HG03280 (cell line): ENCODE data around the gene AOC3.
"Not testable (repeated sequence)": the region's sequence is repeated elsewhere in the genome, so short reads cannot be mapped to it uniquely, and the experiment has no call there.

Source experiments
- ATAC-seq: cut with Tn5 transposase; IDR thresholded peaks from one replicate; pipeline ENCODE4 v1.9.1; 2021; ENCODE audit warnings: mild to moderate bottlenecking, moderate library complexity; ENCODE audit not compliant: unreplicated experiment

AOC3 gene

DNA sequence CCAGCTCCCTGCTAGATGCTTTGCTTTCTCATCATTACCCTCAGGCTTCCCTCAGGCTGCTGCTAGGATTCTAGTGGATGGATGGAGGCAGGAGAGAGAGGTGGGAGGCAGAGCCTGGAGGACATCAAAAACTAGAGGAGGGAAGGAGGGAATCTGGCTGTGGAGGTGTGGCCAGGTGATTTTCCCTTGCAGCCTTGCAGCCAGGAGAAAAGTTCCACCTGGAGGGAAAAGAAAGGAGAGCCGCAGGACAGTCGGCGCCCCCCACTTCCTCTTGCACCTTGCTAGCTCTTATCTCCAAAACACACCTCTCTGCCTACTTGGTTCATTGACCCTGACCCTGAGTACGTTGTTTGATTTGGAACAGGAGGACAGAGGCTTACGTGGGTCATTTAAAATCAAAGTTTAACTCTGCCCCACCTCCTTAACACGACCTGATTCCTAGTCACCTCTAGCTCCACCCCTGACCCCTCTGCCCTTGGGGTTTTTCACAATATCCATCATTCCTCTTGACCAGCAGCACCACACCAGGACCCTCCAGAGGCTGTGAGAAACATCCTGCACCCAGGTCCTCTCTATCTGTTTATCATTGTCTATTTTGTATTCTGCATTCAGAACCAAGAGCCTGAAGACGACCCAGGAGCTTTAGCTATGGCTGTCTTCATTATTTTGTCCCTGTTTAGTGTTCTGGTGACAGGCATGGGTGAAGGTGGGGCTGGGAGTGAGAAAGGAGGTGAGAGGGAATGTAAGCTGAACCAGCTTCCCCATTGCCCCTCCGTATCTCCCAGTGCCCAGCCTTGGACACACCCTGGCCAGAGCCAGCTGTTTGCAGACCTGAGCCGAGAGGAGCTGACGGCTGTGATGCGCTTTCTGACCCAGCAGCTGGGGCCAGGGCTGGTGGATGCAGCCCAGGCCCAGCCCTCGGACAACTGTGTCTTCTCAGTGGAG, 15.9 kb downstream of the AOC3 start:
- ATAC-seq: no peak

GRCh38 chr17:42867694-42868261, 16.8 kb downstream of the AOC3 start:
- not testable (repeated sequence) for ATAC-seq

GRCh38 chr17:42868338-42868737, 17.3 kb downstream of the AOC3 start:
- no peak for ATAC-seq

DNA sequence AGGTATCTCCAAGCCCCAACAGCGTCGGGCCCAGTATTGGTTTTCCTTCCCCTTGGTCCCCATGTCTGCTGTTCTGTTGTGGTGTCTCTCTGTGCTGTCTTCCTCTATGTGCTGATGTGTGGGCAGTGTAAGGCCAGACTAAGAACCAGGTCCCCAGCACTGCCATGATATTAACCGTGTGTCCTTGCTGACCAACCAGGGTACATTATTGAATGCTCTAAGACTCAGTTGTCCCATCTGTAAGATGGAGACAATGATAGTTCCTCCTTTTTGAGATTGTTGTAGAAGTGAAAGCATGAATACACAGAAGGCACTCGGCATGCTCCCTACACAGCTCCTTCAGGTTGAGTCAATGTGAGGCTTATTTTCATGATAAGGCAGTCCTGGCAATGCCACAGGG, 20.6 kb downstream of the AOC3 start:
- ATAC-seq: no peak

DNA sequence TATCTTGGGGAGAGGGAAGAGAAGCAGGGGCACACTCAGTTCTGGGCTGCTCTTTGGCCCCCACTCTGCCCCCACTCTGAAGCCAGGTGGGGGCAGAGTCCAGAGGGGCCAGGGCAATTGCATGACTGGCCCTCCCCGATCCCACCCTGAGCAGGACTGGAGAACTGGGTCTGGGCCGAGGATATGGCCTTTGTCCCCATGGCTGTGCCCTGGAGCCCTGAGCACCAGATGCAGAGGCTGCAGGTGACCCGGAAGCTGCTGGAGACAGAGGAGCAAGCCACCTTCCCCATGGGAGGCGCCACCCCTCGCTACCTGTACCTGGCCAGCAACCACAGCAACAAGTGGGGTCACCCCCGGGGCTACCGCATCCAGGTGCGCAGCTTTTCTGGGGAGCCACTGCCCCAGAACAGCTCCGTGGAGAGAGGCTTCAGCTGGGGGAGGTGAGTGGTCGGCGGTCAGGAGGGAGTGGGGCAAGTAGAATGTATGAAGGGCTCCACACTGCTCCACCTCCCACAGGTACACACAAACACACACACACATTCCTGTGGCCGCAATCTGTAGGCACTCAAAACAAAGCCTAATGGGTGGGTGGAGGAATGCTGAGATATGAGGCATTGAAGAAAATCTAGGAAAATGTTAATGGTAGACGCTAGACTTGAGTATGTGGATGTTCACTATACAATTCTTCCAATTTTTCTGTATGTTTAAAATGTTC, 21.4 kb downstream of the AOC3 start:
- no peak for ATAC-seq

DNA sequence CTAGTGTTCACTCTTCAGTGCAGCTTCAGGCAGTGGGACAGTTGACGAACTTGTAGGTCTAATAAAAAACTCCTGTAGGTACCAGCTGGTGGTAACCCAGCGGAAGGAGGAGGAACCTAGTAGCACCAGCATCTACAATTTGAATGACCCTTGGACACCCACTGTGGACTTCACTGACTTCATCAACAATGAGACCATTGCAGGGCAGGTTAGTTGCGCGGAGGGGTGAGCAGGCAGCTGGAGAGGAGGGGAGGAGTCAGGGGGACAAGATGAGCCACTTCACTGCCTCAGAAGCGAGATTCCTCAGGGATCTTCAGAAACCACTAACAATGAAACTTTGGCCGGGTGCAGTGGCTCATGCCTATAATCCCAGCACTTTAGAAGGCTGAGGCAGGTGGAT, 22.3 kb downstream of the AOC3 start:
- no peak for ATAC-seq

DNA sequence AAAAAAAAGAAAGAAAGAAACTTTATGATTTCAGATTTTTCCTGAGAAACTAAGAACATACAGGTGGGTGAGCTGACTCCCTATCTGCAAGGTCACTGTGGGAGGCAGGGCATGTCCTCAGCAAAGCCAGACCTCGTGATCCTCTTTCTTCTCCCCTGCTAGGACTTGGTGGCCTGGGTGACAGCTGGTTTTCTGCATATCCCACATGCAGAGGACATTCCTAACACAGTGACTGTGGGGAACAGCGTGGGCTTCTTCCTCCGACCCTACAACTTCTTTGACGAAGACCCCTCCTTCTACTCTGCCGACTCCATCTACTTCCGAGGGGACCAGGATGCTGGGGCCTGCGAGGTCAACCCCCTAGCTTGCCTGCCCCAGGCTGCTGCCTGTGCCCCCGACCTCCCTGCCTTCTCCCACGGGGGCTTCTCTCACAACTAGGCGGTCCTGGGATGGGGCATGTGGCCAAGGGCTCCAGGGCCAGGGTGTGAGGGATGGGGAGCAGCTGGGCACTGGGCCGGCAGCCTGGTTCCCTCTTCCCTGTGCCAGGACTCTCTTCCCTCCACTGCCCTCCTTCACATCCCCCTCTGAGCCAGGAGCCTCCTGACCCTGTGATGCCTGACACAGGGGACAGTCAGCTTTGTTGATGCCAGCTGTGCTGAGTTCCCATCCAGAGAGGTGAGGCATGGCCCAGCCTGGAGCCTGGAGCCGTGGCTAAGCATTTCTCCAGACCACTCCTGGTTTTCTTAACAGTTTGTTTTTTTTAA, 23.1 kb downstream of the AOC3 start:
- not testable (repeated sequence) for ATAC-seq

GRCh38 chr17:42877037-42877436, 26.0 kb downstream of the AOC3 start:
- ATAC-seq: no peak

- ATAC-seq: no peak
Observed at GRCh38 chr17:42878123-42878880, 27.3 kb downstream of the AOC3 start.

GRCh38 chr17:42878924-42879595, 28.1 kb downstream of the AOC3 start:
- no peak for ATAC-seq

DNA sequence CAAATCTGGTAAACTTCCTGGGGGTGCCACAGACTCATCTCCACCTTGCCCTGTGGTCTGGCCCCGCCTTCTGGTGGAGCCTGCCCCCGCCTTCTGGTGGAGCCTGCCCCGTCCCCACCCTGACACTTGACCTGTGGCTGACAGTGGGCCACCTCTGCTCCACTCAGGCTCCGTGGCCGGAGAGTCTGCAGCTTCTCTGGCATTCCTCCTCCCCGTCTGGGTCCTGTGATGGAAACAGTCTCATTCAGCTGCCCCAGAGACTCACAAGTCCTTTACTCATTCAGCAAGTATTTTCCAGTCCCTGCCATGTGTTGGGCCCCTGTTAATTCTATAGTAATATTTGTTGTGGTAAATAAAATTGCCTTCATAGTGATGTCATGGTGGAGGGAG, 28.6 kb downstream of the AOC3 start:
- ATAC-seq: no peak

DNA sequence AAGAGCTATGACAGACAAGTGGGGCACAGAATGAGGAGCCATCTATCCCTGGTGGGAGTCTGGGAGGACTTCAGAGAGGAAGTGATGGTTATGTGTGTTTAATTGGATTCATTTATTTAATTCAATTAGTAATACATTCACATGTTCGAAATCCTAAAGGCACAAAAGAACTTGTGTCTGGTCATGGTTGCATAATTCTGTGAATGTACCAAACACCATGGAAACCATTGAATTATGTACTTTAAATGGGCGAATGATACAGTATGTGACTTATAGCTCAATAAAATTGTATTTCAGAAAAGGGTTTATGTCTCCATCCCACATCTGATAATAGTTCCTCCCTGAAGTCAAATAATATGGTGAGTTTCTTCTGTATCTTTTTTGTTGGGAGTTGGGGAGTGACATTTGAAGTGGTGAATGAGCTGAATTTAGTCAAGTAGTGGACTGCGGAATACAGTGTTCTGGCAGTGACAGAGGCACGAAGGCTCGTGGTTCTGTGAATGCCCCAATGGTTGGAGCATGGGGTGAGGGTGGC, 29.8 kb downstream of the AOC3 start:
- no peak for ATAC-seq

GRCh38 chr17:42881706-42882105, 30.7 kb downstream of the AOC3 start:
- ATAC-seq: not testable (repeated sequence)

- ATAC-seq: no peak
Observed at GRCh38 chr17:42882166-42882565, 31.2 kb downstream of the AOC3 start.

DNA sequence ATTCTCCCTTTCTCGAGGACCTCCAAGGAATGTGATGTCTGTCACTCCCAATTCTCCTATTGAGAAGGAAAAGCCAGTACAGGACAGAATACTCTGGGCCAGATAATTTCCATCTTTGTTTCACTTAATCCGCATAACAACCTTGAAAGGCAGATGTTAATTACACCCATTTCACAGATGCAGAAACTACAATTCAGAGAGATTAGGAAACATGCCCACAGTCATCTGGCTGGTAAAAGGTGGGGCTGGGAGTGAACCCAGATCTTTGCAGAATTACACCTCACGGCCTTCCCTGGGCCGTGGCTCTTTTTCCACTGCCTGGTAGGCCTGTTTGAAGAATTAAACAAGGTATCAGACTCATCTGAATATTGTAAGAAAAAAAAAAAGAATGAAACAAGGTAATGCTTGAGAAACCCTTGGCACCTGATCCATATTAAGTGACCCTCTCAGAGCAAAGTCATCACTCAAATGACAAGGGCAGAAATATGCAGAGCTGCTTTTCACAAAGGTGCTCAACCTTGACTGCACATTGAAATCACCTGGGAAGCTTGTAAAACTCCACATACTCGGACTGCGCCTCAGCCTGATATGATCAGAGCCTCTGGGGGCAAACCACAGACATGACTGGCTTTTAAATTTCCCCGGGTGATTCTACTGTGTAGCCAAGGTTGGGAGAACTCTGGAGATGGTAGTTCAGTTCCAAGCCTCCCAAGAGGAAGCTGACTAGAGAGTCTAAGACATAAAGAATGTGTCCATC, 33.0 kb downstream of the AOC3 start:
- ATAC-seq: no peak

DNA sequence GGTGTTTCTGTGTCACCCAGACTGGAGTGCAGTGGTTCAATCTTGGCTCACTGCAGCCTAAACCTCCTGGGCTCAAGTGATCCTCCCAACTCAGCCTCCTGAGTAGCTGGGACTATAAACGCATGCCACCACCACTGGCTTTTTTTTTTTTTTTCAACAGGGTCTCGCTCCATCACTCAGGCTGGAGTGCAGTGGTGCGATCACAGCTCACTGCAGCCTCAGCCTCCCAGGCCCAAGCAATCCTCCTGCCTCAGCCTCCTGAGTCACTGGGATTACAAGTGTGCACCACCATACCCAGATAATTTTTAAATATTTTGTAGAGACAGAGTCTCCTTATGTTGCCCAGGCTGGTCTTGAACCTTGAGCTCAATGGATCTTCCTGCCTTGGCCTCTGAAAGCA, 34.8 kb downstream of the AOC3 start:
- not testable (repeated sequence) for ATAC-seq

DNA sequence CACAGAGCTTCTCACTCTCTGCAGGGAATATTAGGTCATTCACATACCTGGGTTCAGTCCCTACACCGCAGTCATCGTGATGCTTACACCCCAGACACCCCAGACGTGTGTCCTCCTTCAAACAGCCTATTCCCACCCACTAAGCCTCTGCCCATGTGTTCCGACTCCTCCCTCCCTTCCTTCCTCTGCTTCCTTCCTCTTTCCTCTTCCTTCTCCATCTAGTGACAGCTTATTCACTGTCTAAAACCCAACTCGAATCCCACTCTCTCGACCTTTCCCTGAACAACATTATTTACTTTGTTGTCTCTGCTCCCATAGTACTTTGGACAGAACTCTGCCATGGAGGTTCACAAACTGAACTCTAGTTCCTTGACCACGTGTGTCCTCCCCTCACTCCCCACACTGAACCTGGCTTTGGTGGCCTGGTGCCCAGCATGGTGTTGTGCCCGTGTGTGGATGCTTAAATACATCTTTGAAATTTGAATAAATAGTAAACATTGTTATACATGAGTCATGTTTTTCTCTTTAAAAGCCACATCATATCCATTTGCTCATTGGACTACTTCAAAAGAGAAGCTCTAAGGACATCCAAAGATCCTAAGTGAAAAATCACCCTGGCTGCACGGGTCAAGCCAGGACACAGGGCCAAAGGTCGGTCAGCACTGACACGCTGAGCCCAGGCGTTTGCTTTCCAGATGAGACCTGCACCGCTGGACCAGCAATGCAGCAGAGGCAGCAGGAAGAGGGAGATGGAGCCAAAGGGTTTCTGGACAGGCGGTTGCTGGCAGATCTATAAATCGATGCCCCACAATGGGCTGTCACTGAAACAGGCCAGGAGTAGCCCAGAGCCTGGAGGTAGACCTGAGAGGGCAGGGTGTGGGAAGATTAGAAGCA, 35.5 kb downstream of the AOC3 start:
- ATAC-seq: no peak

DNA sequence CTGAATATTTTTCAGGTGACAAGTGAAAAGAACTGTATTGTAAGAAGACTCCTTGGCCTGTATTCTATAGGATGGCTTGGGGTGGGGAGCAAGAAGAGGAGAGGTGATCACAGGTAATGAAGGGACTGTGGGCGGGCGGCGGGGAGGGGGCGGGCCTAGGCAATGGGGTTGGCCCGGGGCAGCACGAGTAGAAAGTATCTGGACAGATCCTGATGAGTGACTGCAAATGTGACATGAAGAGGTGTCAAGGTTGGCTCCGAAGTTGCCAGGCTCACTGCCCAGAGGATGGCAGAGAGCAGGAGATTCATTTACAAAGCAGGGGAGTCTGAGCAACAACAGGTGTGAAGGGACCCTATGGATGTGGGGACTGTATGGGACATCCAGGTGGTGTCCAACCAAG, 38.8 kb downstream of the AOC3 start:
- ATAC-seq: no peak
